K562 (cell line): Measurements from ENCODE around the gene LDB2. TPM values are rescaled to one million over a fixed set of nuclear protein-coding genes. Genes with fewer than 3 reads are reported as not detected.

Experiments used
- ATAC-seq: fragments of 200-7000 bp; cut with Tn5 transposase; 3 replicates; pipeline ENCODE4 v1.9.1; 2020; ENCODE audit warnings: moderate library complexity
- BruUV-seq: library from RNA; stranded (reverse); fragments of 400-500 nt; replicated peaks from 2 replicates; lab custom pipeline; 2021; lab: Mats Ljungman, UMichigan
- CTCF ChIA-PET: fragments of 300-600 bp; formaldehyde crosslinking; extraction: SDS; loops from one replicate; lab custom pipeline; 2021; ENCODE audit warnings: low intra/inter-chr PET ratio; lab: Yijun Ruan, JAX
- POLR2A ChIA-PET: fragments of 300-600, 350-650 bp; sonication (Branson Sonifier 250); formaldehyde crosslinking; extraction: SDS; loops from one replicate; lab custom pipeline; 2021; ENCODE audit warnings: antibody characterized with exemption, inconsistent platforms; lab: Yijun Ruan, JAX
- DNase-seq, 4 experiments: peaks; one replicate each; pipeline versions ENCODE4 v3.0.0 to v3.0.0-alpha.2; 2011 to 2018; ENCODE audit warnings: low spot score in 3 of 4, mixed read lengths in 3 of 4; ENCODE audit errors: extremely low read depth in 1 of 4
- FAIRE-seq: peaks from 2 replicates; lab custom pipeline; 2011; peaks lifted over from hg19 to GRCh38; lab: Jason Lieb, UNC
- H2AFZ ChIP-seq: 2 replicates; pipeline ENCODE4 v1.6.0; 2011; ENCODE audit warnings: low read depth, low read length, control low read depth, inconsistent platforms
- H3K27ac ChIP-seq: fragments of 200-600 bp; 3 replicates; pipeline ENCODE4 v1.8.0; 2011; ENCODE audit warnings: low read depth, mild to moderate bottlenecking, control low read depth, inconsistent platforms, low read length, moderate library complexity, mixed read lengths; ENCODE audit errors: extremely low read depth
- H3K27me3 ChIP-seq, 2 experiments: fragments of 300-600 bp in 1 of 2; 2 replicates in 1 of 2; 3 replicates in 1 of 2; pipeline versions ENCODE4 v1.6.0 to v1.8.0; 2011; ENCODE audit warnings: inconsistent platforms in 2 of 2, low read length in 2 of 2, mild to moderate bottlenecking in 1 of 2, mixed read lengths in 1 of 2, moderate library complexity in 1 of 2; ENCODE audit not compliant: control insufficient read depth in 2 of 2, insufficient read depth in 2 of 2
- H3K36me3 ChIP-seq: fragments of 300-600 bp; 3 replicates; pipeline ENCODE4 v1.8.0; 2011; ENCODE audit warnings: mild to moderate bottlenecking, low read length, inconsistent platforms; ENCODE audit not compliant: control insufficient read depth, insufficient read depth
- H3K4me1 ChIP-seq, 2 experiments: fragments of 200-600 bp in 1 of 2; replicated peaks in 1 of 2; 2 replicates in 1 of 2; 3 replicates in 1 of 2; pipeline versions ENCODE4 v1.5.1 to v1.8.0; 2011; ENCODE audit warnings: inconsistent platforms in 2 of 2, low read length in 2 of 2, mild to moderate bottlenecking in 1 of 2, mixed read lengths in 1 of 2, moderate library complexity in 1 of 2; ENCODE audit not compliant: control insufficient read depth in 2 of 2, insufficient read depth in 2 of 2
- H3K4me2 ChIP-seq: 2 replicates; pipeline ENCODE4 v1.6.1; 2011; ENCODE audit warnings: low read length, control low read depth, inconsistent platforms, mixed read lengths; ENCODE audit not compliant: insufficient read depth
- H3K4me3 ChIP-seq: fragments of 200-600 bp; sonication (generic), shearing (Covaris generic); 2 replicates; pipeline ENCODE4 v1.5.1; 2016; ENCODE audit warnings: control low read depth, inconsistent platforms
- H3K79me2 ChIP-seq: fragments of 200-600 bp; 3 replicates; pipeline ENCODE4 v1.8.0; 2011; ENCODE audit warnings: low read length, inconsistent platforms; ENCODE audit not compliant: control insufficient read depth, insufficient read depth
- H3K9ac ChIP-seq, 2 experiments: 2 replicates each; pipeline versions ENCODE4 v1.6.0 to v1.6.1; 2011; ENCODE audit warnings: low read depth in 2 of 2, low read length in 2 of 2, control low read depth in 1 of 2, inconsistent platforms in 1 of 2, mild to moderate bottlenecking in 1 of 2, mixed read lengths in 1 of 2; ENCODE audit not compliant: insufficient read depth in 1 of 2
- H3K9me1 ChIP-seq: one replicate; pipeline ENCODE4 v1.6.0; 2011; ENCODE audit warnings: inconsistent platforms, mild to moderate bottlenecking, low read length, moderate library complexity; ENCODE audit not compliant: control insufficient read depth, insufficient read depth
- H3K9me3 ChIP-seq: replicated peaks from 2 replicates; pipeline ENCODE4 v1.5.1; 2011; ENCODE audit warnings: low read depth, low read length, inconsistent platforms; ENCODE audit not compliant: control insufficient read depth, insufficient read depth
- H4K20me1 ChIP-seq: replicated peaks from 2 replicates; pipeline ENCODE4 v1.6.1; 2011; ENCODE audit warnings: low read length, inconsistent platforms, mixed read lengths; ENCODE audit not compliant: control insufficient read depth, insufficient read depth
- ARID3A ChIP-seq: IDR thresholded peaks from 2 replicates; pipeline ENCODE4 v1.6.1; 2012; ENCODE audit warnings: low read depth, low read length, improper control_type of control experiment, borderline replicate concordance
- ELK1 ChIP-seq: sonication (generic); formaldehyde crosslinking; IDR thresholded peaks from 2 replicates; pipeline ENCODE4 v1.8.1; 2022; ENCODE audit warnings: missing genetic modification reagents
- EZH2 ChIP-seq: IDR thresholded peaks from 2 replicates; pipeline ENCODE4 v1.6.1; 2012; ENCODE audit warnings: low read depth, mild to moderate bottlenecking, inconsistent platforms, low read length, borderline replicate concordance
- FOXJ3 ChIP-seq: sonication (generic); formaldehyde crosslinking; IDR thresholded peaks from 2 replicates; pipeline ENCODE4 v1.4.0; 2020; ENCODE audit warnings: mild to moderate bottlenecking, missing genetic modification reagents
- NFXL1 ChIP-seq: fragments of 450-650 bp; formaldehyde crosslinking; IDR thresholded peaks from 2 replicates; pipeline ENCODE4 v1.4.0; 2021; ENCODE audit warnings: mild to moderate bottlenecking
- POU5F1 ChIP-seq: fragments of 150-350 bp; IDR thresholded peaks from 2 replicates; pipeline ENCODE4 v1.6.1; 2014; ENCODE audit warnings: borderline replicate concordance, low read length, low read depth, mild to moderate bottlenecking; ENCODE audit not compliant: partially characterized antibody
- TFAM ChIP-seq: fragments of 250-450 bp; sonication (Bioruptor Pico); conservative IDR thresholded peaks from 2 replicates; pipeline ENCODE4 v1.5.0; 2021; ENCODE audit warnings: mild to moderate bottlenecking, moderate library complexity
- ZBTB40 ChIP-seq, 2 experiments: fragments of 450-650 bp in 1 of 2; sonication (generic) in 1 of 2; formaldehyde crosslinking in 1 of 2; IDR thresholded peaks; 2 replicates each; pipeline versions ENCODE4 v1.7.1 to v1.9.0; 2016 to 2022; ENCODE audit warnings: inconsistent platforms in 1 of 2, mild to moderate bottlenecking in 1 of 2, missing genetic modification reagents in 1 of 2
- ZNF217 ChIP-seq: sonication (generic); formaldehyde crosslinking; IDR thresholded peaks from 2 replicates; pipeline ENCODE4 v1.8.0; 2022; ENCODE audit warnings: mild to moderate bottlenecking, missing genetic modification reagents
- ZNF699 ChIP-seq: fragments of 250-450 bp; sonication (Bioruptor Pico); IDR thresholded peaks from 2 replicates; pipeline ENCODE4 v1.8.0; 2021; ENCODE audit warnings: mild to moderate bottlenecking, moderate library complexity; ENCODE audit not compliant: insufficient replicate concordance
- WGBS: fragments of 100-300 bp; shearing (Covaris generic); methylation state at CpG from one replicate; pipeline ENCODE4 v1.1.6; 2016; ENCODE audit warnings: low coverage, mixed read lengths; ENCODE audit not compliant: insufficient coverage; ENCODE audit errors: missing lambda C conversion rate; 5-methylcytosine and 5-hydroxymethylcytosine counted together
- in situ Hi-C: fragments of 300-500 bp; cut with MboI; formaldehyde crosslinking; loops from 4 replicates; pipeline ENCODE4 v1.15.0; 2018; ENCODE audit warnings: inconsistent platforms, mixed read lengths
- intact Hi-C: fragments of 100-400 bp; cut with micrococcal nuclease; formaldehyde crosslinking; loops from 2 replicates; pipeline ENCODE4 v1.14.2; 2022
- polyA plus RNA-seq, 8 experiments: library from polyadenylated mRNA; depleted of rRNA in 4 of 8; stranded (reverse) in 5 of 8; unstranded in 3 of 8; fragments of >200 nt; fragmentation: Nextera tagmentation in 2 of 8; fragmentation: Illumina TruSeq in 1 of 8; extraction: Ambion mirVana in 2 of 8; extraction: Trizol in 1 of 8; gene quantifications; 2 replicates each; pipeline versions ENCODE4 v1.2.1 to v1.2.3, GENCODE V29; 2011 to 2014; ENCODE audit warnings: inconsistent platforms in 1 of 8, missing spikeins in 1 of 8
- total RNA-seq, 7 experiments: library from RNA; depleted of rRNA in 6 of 7; stranded (reverse); fragments of >200 nt in 6 of 7; fragmentation: Illumina TruSeq in 2 of 7; extraction: Trizol in 2 of 7; gene quantifications; 2 replicates each; pipeline versions ENCODE4 v1.2.1 to v1.2.3, GENCODE V29; 2011 to 2021; ENCODE audit warnings: low replicate concordance in 1 of 7

Gene LDB2
- total and polyA plus RNA-seq, 9 of the 15 experiments (the other 6 are each of a cell fraction or from before 2014, with no cell fraction given): 0.10 to 0.20 TPM; not detected in 7

GRCh38 chr4:16617011-16617410 is 281.4 kb downstream of the LDB2 start:
- no peak overlapping the region for H2AFZ ChIP-seq
- H3K36me3 ChIP-seq: no peaks in the 10 kb centered on the region
- H3K4me3 ChIP-seq: no peak overlapping the region
- H3K27me3 ChIP-seq: no peaks in the 10 kb centered on the region
- 0% methylated on average over 4 of the region's 6 CpGs for WGBS
- no peak for DNase-seq
- ATAC-seq: no peak
- ChIA-PET POLR2A (no interaction called here), CTCF (no interaction called here)
- no TSS peak for BruUV-seq
- intact Hi-C loops (no loop called here), in situ Hi-C loops (no loop called here)
- H3K4me2 ChIP-seq: no peak overlapping the region
- no peaks in the 10 kb centered on the region for H3K4me1 ChIP-seq
- H3K9me1 ChIP-seq: no peaks in the 10 kb centered on the region
- FAIRE-seq: no peak
- no peak overlapping the region for H3K27ac ChIP-seq
- no peaks in the 10 kb centered on the region for H4K20me1 ChIP-seq
- no peaks in the 10 kb centered on the region for H3K79me2 ChIP-seq
- H3K9ac ChIP-seq: no peak overlapping the region
- no peaks in the 10 kb centered on the region for H3K9me3 ChIP-seq
- TF ChIP-seq NFXL1 (CRISPR knock-in tag): no peak
- TF ChIP-seq FOXJ3: no peak
- TF ChIP-seq ARID3A: no peak
- TF ChIP-seq POU5F1: no peak
- TF ChIP-seq ZBTB40 (IDR thresholded peaks at IDR 0.05): no peak
- no peak for TF ChIP-seq ZBTB40 (CRISPR knock-in tag; IDR thresholded peaks at IDR 0.05)
- TF ChIP-seq ELK1 (CRISPR knock-in tag): no peak
- TF ChIP-seq ZNF217 (CRISPR knock-in tag): no peak
- no peak for TF ChIP-seq ZNF699 (CRISPR knock-in tag)
- no peak for TF ChIP-seq EZH2
- TF ChIP-seq TFAM (CRISPR knock-in tag): no peak
